K562 (cell line): ENCODE results near the gene HOGA1. TPM values are rescaled to one million over a fixed set of nuclear protein-coding genes. Genes with fewer than 3 reads are reported as not detected.

Experiments
- ATAC-seq: fragments of 200-7000 bp; cut with Tn5 transposase; 3 replicates; pipeline ENCODE4 v1.9.1; 2020; ENCODE audit warnings: moderate library complexity
- BruUV-seq: library from RNA; stranded (reverse); fragments of 400-500 nt; replicated peaks from 2 replicates; lab custom pipeline; 2021; lab: Mats Ljungman, UMichigan
- CTCF ChIA-PET: fragments of 300-600 bp; formaldehyde crosslinking; extraction: SDS; loops from one replicate; lab custom pipeline; 2021; ENCODE audit warnings: low intra/inter-chr PET ratio; lab: Yijun Ruan, JAX
- POLR2A ChIA-PET: fragments of 300-600, 350-650 bp; sonication (Branson Sonifier 250); formaldehyde crosslinking; extraction: SDS; loops from one replicate; lab custom pipeline; 2021; ENCODE audit warnings: antibody characterized with exemption, inconsistent platforms; lab: Yijun Ruan, JAX
- DNase-seq, 4 experiments: peaks; one replicate each; pipeline versions ENCODE4 v3.0.0 to v3.0.0-alpha.2; 2011 to 2018; ENCODE audit warnings: low spot score in 3 of 4, mixed read lengths in 3 of 4; ENCODE audit errors: extremely low read depth in 1 of 4
- FAIRE-seq: peaks from 2 replicates; lab custom pipeline; 2011; peaks lifted over from hg19 to GRCh38; lab: Jason Lieb, UNC
- H2AFZ ChIP-seq: 2 replicates; pipeline ENCODE4 v1.6.0; 2011; ENCODE audit warnings: low read depth, low read length, control low read depth, inconsistent platforms
- H3K27ac ChIP-seq: fragments of 200-600 bp; 3 replicates; pipeline ENCODE4 v1.8.0; 2011; ENCODE audit warnings: low read depth, mild to moderate bottlenecking, control low read depth, inconsistent platforms, low read length, moderate library complexity, mixed read lengths; ENCODE audit errors: extremely low read depth
- H3K27me3 ChIP-seq, 2 experiments: fragments of 300-600 bp in 1 of 2; 2 replicates in 1 of 2; 3 replicates in 1 of 2; pipeline versions ENCODE4 v1.6.0 to v1.8.0; 2011; ENCODE audit warnings: inconsistent platforms in 2 of 2, low read length in 2 of 2, mild to moderate bottlenecking in 1 of 2, mixed read lengths in 1 of 2, moderate library complexity in 1 of 2; ENCODE audit not compliant: control insufficient read depth in 2 of 2, insufficient read depth in 2 of 2
- H3K36me3 ChIP-seq: fragments of 300-600 bp; 3 replicates; pipeline ENCODE4 v1.8.0; 2011; ENCODE audit warnings: mild to moderate bottlenecking, low read length, inconsistent platforms; ENCODE audit not compliant: control insufficient read depth, insufficient read depth
- H3K4me1 ChIP-seq, 2 experiments: fragments of 200-600 bp in 1 of 2; replicated peaks in 1 of 2; 2 replicates in 1 of 2; 3 replicates in 1 of 2; pipeline versions ENCODE4 v1.5.1 to v1.8.0; 2011; ENCODE audit warnings: inconsistent platforms in 2 of 2, low read length in 2 of 2, mild to moderate bottlenecking in 1 of 2, mixed read lengths in 1 of 2, moderate library complexity in 1 of 2; ENCODE audit not compliant: control insufficient read depth in 2 of 2, insufficient read depth in 2 of 2
- H3K4me2 ChIP-seq: 2 replicates; pipeline ENCODE4 v1.6.1; 2011; ENCODE audit warnings: low read length, control low read depth, inconsistent platforms, mixed read lengths; ENCODE audit not compliant: insufficient read depth
- H3K4me3 ChIP-seq: fragments of 200-600 bp; sonication (generic), shearing (Covaris generic); 2 replicates; pipeline ENCODE4 v1.5.1; 2016; ENCODE audit warnings: control low read depth, inconsistent platforms
- H3K79me2 ChIP-seq: fragments of 200-600 bp; 3 replicates; pipeline ENCODE4 v1.8.0; 2011; ENCODE audit warnings: low read length, inconsistent platforms; ENCODE audit not compliant: control insufficient read depth, insufficient read depth
- H3K9ac ChIP-seq, 2 experiments: 2 replicates each; pipeline versions ENCODE4 v1.6.0 to v1.6.1; 2011; ENCODE audit warnings: low read depth in 2 of 2, low read length in 2 of 2, control low read depth in 1 of 2, inconsistent platforms in 1 of 2, mild to moderate bottlenecking in 1 of 2, mixed read lengths in 1 of 2; ENCODE audit not compliant: insufficient read depth in 1 of 2
- H3K9me1 ChIP-seq: one replicate; pipeline ENCODE4 v1.6.0; 2011; ENCODE audit warnings: inconsistent platforms, mild to moderate bottlenecking, low read length, moderate library complexity; ENCODE audit not compliant: control insufficient read depth, insufficient read depth
- H3K9me3 ChIP-seq: replicated peaks from 2 replicates; pipeline ENCODE4 v1.5.1; 2011; ENCODE audit warnings: low read depth, low read length, inconsistent platforms; ENCODE audit not compliant: control insufficient read depth, insufficient read depth
- H4K20me1 ChIP-seq: replicated peaks from 2 replicates; pipeline ENCODE4 v1.6.1; 2011; ENCODE audit warnings: low read length, inconsistent platforms, mixed read lengths; ENCODE audit not compliant: control insufficient read depth, insufficient read depth
- HMG20B ChIP-seq: fragments of 250-450 bp; sonication (Bioruptor Pico); IDR thresholded peaks from 2 replicates; pipeline ENCODE4 v1.5.0; 2021; ENCODE audit warnings: mild to moderate bottlenecking
- KLF10 ChIP-seq: fragments of 250-450 bp; sonication (Bioruptor Pico); IDR thresholded peaks from 2 replicates; pipeline ENCODE4 v1.6.1; 2021; ENCODE audit warnings: matching md5 sums
- MAFG ChIP-seq: fragments of 450-650 bp; conservative IDR thresholded peaks from 2 replicates; pipeline ENCODE4 v1.6.1; 2016; ENCODE audit warnings: missing genetic modification characterization, missing compliant biosample characterization
- NCOR1 ChIP-seq: fragments of 450-650 bp; IDR thresholded peaks from 2 replicates; pipeline ENCODE4 v1.6.1; 2016; ENCODE audit warnings: mild to moderate bottlenecking, moderate library complexity
- SP2 ChIP-seq: IDR thresholded peaks from 2 replicates; pipeline ENCODE4 v1.6.1; 2011; ENCODE audit warnings: mild to moderate bottlenecking, low read depth, low read length, moderate library complexity; ENCODE audit not compliant: poor library complexity, severe bottlenecking; ENCODE audit errors: extremely low read depth
- ZNF407 ChIP-seq: fragments of 450-650 bp; IDR thresholded peaks from 2 replicates; pipeline ENCODE4 v1.6.1; 2016; ENCODE audit warnings: low read depth
- ZNF408 ChIP-seq: fragments of 250-450 bp; sonication (Bioruptor Pico); IDR thresholded peaks from 2 replicates; pipeline ENCODE4 v1.4.0; 2020; ENCODE audit warnings: low read depth, mild to moderate bottlenecking, moderate library complexity
- ZNF589 ChIP-seq: fragments of 200-800 bp; sonication (Bioruptor generic); IDR thresholded peaks from 2 replicates; pipeline ENCODE4 v1.6.1; 2016; ENCODE audit warnings: low read depth, missing genetic modification characterization, missing compliant biosample characterization
- ZNF644 ChIP-seq: fragments of 200-800 bp; sonication (Bioruptor generic); IDR thresholded peaks from 2 replicates; pipeline ENCODE4 v1.6.1; 2016; ENCODE audit warnings: low read depth, missing genetic modification characterization, missing compliant biosample characterization
- WGBS: fragments of 100-300 bp; shearing (Covaris generic); methylation state at CpG from one replicate; pipeline ENCODE4 v1.1.6; 2016; ENCODE audit warnings: low coverage, mixed read lengths; ENCODE audit not compliant: insufficient coverage; ENCODE audit errors: missing lambda C conversion rate; 5-methylcytosine and 5-hydroxymethylcytosine counted together
- in situ Hi-C: fragments of 300-500 bp; cut with MboI; formaldehyde crosslinking; loops from 4 replicates; pipeline ENCODE4 v1.15.0; 2018; ENCODE audit warnings: inconsistent platforms, mixed read lengths
- intact Hi-C: fragments of 100-400 bp; cut with micrococcal nuclease; formaldehyde crosslinking; loops from 2 replicates; pipeline ENCODE4 v1.14.2; 2022
- polyA plus RNA-seq, 8 experiments: library from polyadenylated mRNA; depleted of rRNA in 4 of 8; stranded (reverse) in 5 of 8; unstranded in 3 of 8; fragments of >200 nt; fragmentation: Nextera tagmentation in 2 of 8; fragmentation: Illumina TruSeq in 1 of 8; extraction: Ambion mirVana in 2 of 8; extraction: Trizol in 1 of 8; gene quantifications; 2 replicates each; pipeline versions ENCODE4 v1.2.1 to v1.2.3, GENCODE V29; 2011 to 2014; ENCODE audit warnings: inconsistent platforms in 1 of 8, missing spikeins in 1 of 8
- total RNA-seq, 7 experiments: library from RNA; depleted of rRNA in 6 of 7; stranded (reverse); fragments of >200 nt in 6 of 7; fragmentation: Illumina TruSeq in 2 of 7; extraction: Trizol in 2 of 7; gene quantifications; 2 replicates each; pipeline versions ENCODE4 v1.2.1 to v1.2.3, GENCODE V29; 2011 to 2021; ENCODE audit warnings: low replicate concordance in 1 of 7

The HOGA1 gene
- total and polyA plus RNA-seq, 9 of the 15 experiments (the other 6 are each of a cell fraction or from before 2014, with no cell fraction given): not detected

- TF ChIP-seq MAFG (tag) (peak; percentile 97), NCOR1 (no peak)
Observed at GRCh38 chr10:97597778-97598177, 13.6 kb downstream of the HOGA1 start (continued).

GRCh38 chr10:97598407-97599271, 14.4 kb downstream of the HOGA1 start:
- ATAC-seq (no peak), DNase-seq (no peak), FAIRE-seq (no peak)
- intact Hi-C loops (no loop called here), in situ Hi-C loops (no loop called here)
- no peaks in the 10 kb centered on the region for H4K20me1 ChIP-seq
- H3K9ac ChIP-seq: peak overlapping the region in 1 of 2 experiments; percentile 58; a peak in 1 of 4 replicates
- H3K4me2 ChIP-seq: no peak overlapping the region
- POLR2A ChIA-PET: interaction anchor here (1.4 kb wide), 1 partner anchor 11 kb away, joined by 3 read pairs; no protein-coding TSS in a partner anchor
- peaks cover 21 to 23% of the 10 kb centered on the region in 2 experiments for H3K4me1 ChIP-seq
- no peak for TF ChIP-seq ZNF644 (tag)
- TF ChIP-seq ZNF407: no peak
- no peak for TF ChIP-seq ZNF589 (CRISPR knock-in tag)
- TF ChIP-seq SP2: no peak
- TF ChIP-seq ZNF408: no peak
- TF ChIP-seq HMG20B (CRISPR knock-in tag): no peak
- TF ChIP-seq KLF10: no peak
- no peaks in the 10 kb centered on the region for H3K9me3 ChIP-seq
- H3K36me3 ChIP-seq: no peaks in the 10 kb centered on the region
- WGBS: 82% methylated on average over 9 of the region's 19 CpGs
- H3K79me2 ChIP-seq: no peaks in the 10 kb centered on the region
- no peaks in the 10 kb centered on the region for H3K9me1 ChIP-seq
- no peak overlapping the region for H2AFZ ChIP-seq
- H3K27ac ChIP-seq: no peak overlapping the region
- H3K4me3 ChIP-seq: no peak overlapping the region
- CTCF ChIA-PET: no interaction called here
- H3K27me3 ChIP-seq: no peaks in the 10 kb centered on the region
- BruUV-seq: no TSS peak
